NCI-H2196 (cell line): ENCODE data around the gene SIL1.
"Not testable (repeated sequence)": the region's sequence is repeated elsewhere in the genome, so short reads cannot be mapped to it uniquely, and the experiment has no call there.

Source experiments
- DNase-seq: peaks from one replicate; lab custom pipeline; 2025; ENCODE audit not compliant: unreplicated experiment; lab: John Stamatoyannopoulos, UW

SIL1 gene

GRCh38 chr5:139038613-139039305, 159.4 kb downstream of the SIL1 start:
- DNase-seq, result no peak

- no peak for DNase-seq
Measured at GRCh38 chr5:139037732-139038131, 160.4 kb downstream of the SIL1 start.

GRCh38 chr5:139036332-139036731, 161.8 kb downstream of the SIL1 start:
- not testable (repeated sequence) for DNase-seq

GRCh38 chr5:139027150-139027549, 171.0 kb downstream of the SIL1 start:
- no peak for DNase-seq

GRCh38 chr5:139025651-139026050, 172.5 kb downstream of the SIL1 start:
- no peak for DNase-seq

GRCh38 chr5:139023286-139023685, 174.9 kb downstream of the SIL1 start:
- DNase-seq, result no peak

GRCh38 chr5:139022528-139022927, 175.6 kb downstream of the SIL1 start:
- no peak for DNase-seq

GRCh38 chr5:139021346-139021745, 176.8 kb downstream of the SIL1 start:
- no peak for DNase-seq

GRCh38 chr5:139019880-139020279, 178.3 kb downstream of the SIL1 start:
- DNase-seq, result no peak

GRCh38 chr5:139019211-139019610, 179.0 kb downstream of the SIL1 start:
- DNase-seq, result no peak

GRCh38 chr5:139017624-139018023, 180.5 kb downstream of the SIL1 start:
- DNase-seq, result no peak

- DNase-seq, result no peak
Measured at GRCh38 chr5:139016186-139016585, 182.0 kb downstream of the SIL1 start.

- DNase-seq, result peak; percentile 58
Measured at GRCh38 chr5:139014726-139015125, 183.4 kb downstream of the SIL1 start.

- DNase-seq, result no peak
Measured at GRCh38 chr5:139012176-139012575, 186.0 kb downstream of the SIL1 start.

- not testable (repeated sequence) for DNase-seq
Measured at GRCh38 chr5:139011156-139011555, 187.0 kb downstream of the SIL1 start.

- DNase-seq, result no peak
Measured at GRCh38 chr5:139004374-139005307, 193.5 kb downstream of the SIL1 start.

GRCh38 chr5:138999674-139000073, 198.5 kb downstream of the SIL1 start:
- DNase-seq, result no peak

GRCh38 chr5:138998521-138998920, 199.6 kb downstream of the SIL1 start:
- DNase-seq, result no peak

- DNase-seq, result no peak
Measured at GRCh38 chr5:138996120-138996519, 202.0 kb downstream of the SIL1 start.

GRCh38 chr5:138990986-138991590, 207.1 kb downstream of the SIL1 start:
- DNase-seq, result no peak

GRCh38 chr5:138989720-138990119, 208.4 kb downstream of the SIL1 start:
- DNase-seq, result no peak
